ENCODE measurements around the gene INF2. TPM values are rescaled to one million over a fixed set of nuclear protein-coding genes. Genes with fewer than 3 reads are reported as not detected.
"Not testable (repeated sequence)": the region's sequence is repeated elsewhere in the genome, so short reads cannot be mapped to it uniquely, and the experiment has no call there.

The INF2 gene
- total RNA-seq, 1 donor from 2014 or later: 14.6 TPM

DNA sequence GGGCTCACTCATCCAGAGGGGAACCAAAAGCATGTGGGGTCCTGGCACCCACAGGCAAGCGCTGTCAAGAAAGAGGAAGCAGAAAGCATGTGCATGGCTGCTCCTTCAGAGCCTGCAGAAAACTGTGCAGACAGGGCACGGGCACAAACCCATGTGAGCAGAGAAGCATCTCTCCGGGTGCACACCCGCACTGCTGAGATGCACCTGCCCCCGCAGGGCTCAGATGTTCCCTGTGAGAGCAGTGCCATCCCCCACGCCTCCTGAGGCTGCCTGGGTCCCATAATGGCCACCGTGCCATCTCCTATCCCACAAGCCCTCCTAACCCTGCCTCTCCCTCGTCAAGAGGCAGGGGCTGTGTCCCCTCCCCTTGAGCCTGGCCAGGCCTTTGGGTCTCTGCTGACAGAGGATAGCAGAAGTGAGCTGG lies 32.3 kb upstream of the INF2 start:
- Histone ChIP-seq H3K4me3 (ENCODE audit: low read length in 3 of 3) (no peak overlapping the region), H3K27ac (ENCODE audit: low read depth, low read length) (no peak overlapping the region), H3K36me3 (ENCODE audit: control insufficient read depth in 3 of 3, insufficient read depth in 3 of 3, low read length in 3 of 3) (no peaks in the 10 kb centered on the region), H3K4me1 (ENCODE audit: control insufficient read depth in 3 of 3, insufficient read depth in 3 of 3, low read length in 3 of 3) (peaks cover 2 to 10% (median 2%) of the 10 kb centered on the region in 3 donors), H3K27me3 (ENCODE audit: control insufficient read depth in 3 of 3, insufficient read depth in 3 of 3, low read length in 3 of 3) (peaks cover 14 to 29% (median 21%) of the 10 kb centered on the region in 3 donors), H3K9me3 (ENCODE audit: control insufficient read depth in 3 of 3, low read length in 3 of 3) (peaks cover 0 to 4% (median 3%) of the 10 kb centered on the region in 3 donors), H3K9ac (ENCODE audit: low read depth in 1 of 3, low read length in 3 of 3) (no peak overlapping the region)

DNA sequence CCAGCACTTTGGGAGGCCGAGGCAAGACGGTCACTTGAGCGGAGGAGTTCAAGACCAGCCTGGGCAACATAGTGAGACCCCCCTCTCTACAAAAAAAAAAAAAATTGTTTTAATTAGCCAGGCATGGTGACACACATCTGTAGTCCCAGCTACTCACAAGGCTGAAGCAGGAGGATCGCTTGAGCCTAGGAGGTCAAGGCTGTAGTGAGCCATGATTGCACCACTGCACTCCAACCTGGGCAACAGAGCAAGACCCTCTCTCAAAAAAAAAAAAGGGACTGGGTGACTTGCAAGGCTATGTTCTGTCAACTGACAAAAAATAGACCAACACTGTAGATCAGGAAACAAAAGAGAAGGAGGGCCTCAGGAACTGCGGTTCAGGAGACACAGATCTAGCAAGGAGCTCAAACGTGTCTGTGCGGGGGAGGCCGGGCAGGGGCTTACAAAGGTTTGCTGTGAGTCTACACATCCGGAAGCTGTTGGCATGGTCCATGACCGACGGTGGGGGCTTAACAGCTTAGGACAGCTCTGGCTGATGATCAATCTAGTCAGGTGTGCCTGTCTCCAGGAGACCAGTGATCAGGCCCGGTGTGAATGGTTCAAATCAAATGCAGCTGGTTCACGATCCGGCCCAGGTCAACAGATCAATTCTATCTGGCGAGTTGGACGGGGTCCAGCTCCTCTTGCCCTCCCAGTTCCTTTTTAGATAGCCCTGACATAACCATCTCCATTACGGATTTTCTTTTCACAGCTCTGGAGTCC lies 31.7 kb upstream of the INF2 start:
- H3K27ac ChIP-seq (ENCODE audit: low read depth, low read length): no peak overlapping the region
- H3K4me3 ChIP-seq (ENCODE audit: low read length in 3 of 3): no peak overlapping the region
- H3K36me3 ChIP-seq (ENCODE audit: control insufficient read depth in 3 of 3, insufficient read depth in 3 of 3, low read length in 3 of 3): no peaks in the 10 kb centered on the region
- H3K9me3 ChIP-seq (ENCODE audit: control insufficient read depth in 3 of 3, low read length in 3 of 3): peaks cover 0 to 4% (median 0%) of the 10 kb centered on the region in 3 donors
- H3K27me3 ChIP-seq (ENCODE audit: control insufficient read depth in 3 of 3, insufficient read depth in 3 of 3, low read length in 3 of 3): peaks cover 14 to 29% (median 21%) of the 10 kb centered on the region in 3 donors
- peaks cover 2 to 10% (median 2%) of the 10 kb centered on the region in 3 donors for H3K4me1 ChIP-seq (ENCODE audit: control insufficient read depth in 3 of 3, insufficient read depth in 3 of 3, low read length in 3 of 3)
- H3K9ac ChIP-seq (ENCODE audit: low read depth in 1 of 3, low read length in 3 of 3): no peak overlapping the region

DNA sequence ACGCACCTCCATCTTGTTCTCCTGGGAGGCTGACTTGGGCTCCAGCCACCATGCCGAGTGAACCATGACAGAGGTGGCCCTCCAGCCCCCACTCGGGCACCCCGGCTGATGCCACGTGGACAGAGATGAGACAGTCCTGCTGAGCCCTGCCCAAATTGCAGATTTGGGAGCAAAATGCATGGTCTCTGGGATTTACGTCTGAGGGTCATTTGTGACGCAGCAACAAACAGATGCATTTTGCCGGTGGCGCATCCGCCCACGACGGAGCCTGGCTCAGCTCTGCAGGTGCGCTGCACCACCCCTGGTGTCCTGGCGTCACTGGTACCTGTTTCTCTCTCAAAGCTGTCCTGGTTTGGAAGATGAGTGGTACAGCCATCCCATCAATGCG lies 31.1 kb upstream of the INF2 start:
- Histone ChIP-seq H3K27ac (ENCODE audit: low read depth, low read length) (no peak overlapping the region), H3K4me1 (ENCODE audit: control insufficient read depth in 3 of 3, insufficient read depth in 3 of 3, low read length in 3 of 3) (peaks cover 2 to 10% (median 2%) of the 10 kb centered on the region in 3 donors), H3K36me3 (ENCODE audit: control insufficient read depth in 3 of 3, insufficient read depth in 3 of 3, low read length in 3 of 3) (no peaks in the 10 kb centered on the region), H3K9me3 (ENCODE audit: control insufficient read depth in 3 of 3, low read length in 3 of 3) (peaks cover 0 to 4% (median 0%) of the 10 kb centered on the region in 3 donors), H3K9ac (ENCODE audit: low read depth in 1 of 3, low read length in 3 of 3) (no peak overlapping the region), H3K4me3 (ENCODE audit: low read length in 3 of 3) (no peak overlapping the region), H3K27me3 (ENCODE audit: control insufficient read depth in 3 of 3, insufficient read depth in 3 of 3, low read length in 3 of 3) (peaks cover 14 to 29% (median 21%) of the 10 kb centered on the region in 3 donors)

DNA sequence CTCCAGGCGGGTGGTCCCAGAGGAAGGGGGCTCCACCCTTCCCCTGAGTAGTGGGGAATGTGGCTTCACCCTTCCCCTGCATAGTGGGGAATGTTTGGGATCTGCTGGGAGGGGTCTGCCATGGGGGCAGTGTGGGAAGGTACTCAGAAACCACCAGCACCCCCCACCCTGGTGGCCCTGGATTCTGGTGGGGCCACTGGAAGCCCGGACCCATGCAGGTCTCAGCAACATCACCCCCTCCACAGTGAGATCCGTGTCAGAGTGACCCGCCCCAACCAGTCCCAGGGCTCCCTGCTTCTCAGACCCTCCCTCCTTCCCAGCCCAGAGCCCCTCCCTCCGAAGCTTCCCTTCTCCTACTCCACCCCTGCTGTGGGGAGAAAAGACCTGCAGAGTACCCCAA lies 30.3 kb upstream of the INF2 start:
- Histone ChIP-seq H3K27me3 (ENCODE audit: control insufficient read depth in 3 of 3, insufficient read depth in 3 of 3, low read length in 3 of 3) (peaks cover 14 to 29% (median 21%) of the 10 kb centered on the region in 3 donors), H3K9ac (ENCODE audit: low read depth in 1 of 3, low read length in 3 of 3) (no peak overlapping the region), H3K4me1 (ENCODE audit: control insufficient read depth in 3 of 3, insufficient read depth in 3 of 3, low read length in 3 of 3) (peaks cover 2 to 10% (median 2%) of the 10 kb centered on the region in 3 donors), H3K4me3 (ENCODE audit: low read length in 3 of 3) (no peak overlapping the region), H3K9me3 (ENCODE audit: control insufficient read depth in 3 of 3, low read length in 3 of 3) (no peaks in the 10 kb centered on the region), H3K27ac (ENCODE audit: low read depth, low read length) (no peak overlapping the region), H3K36me3 (ENCODE audit: control insufficient read depth in 3 of 3, insufficient read depth in 3 of 3, low read length in 3 of 3) (no peaks in the 10 kb centered on the region)

DNA sequence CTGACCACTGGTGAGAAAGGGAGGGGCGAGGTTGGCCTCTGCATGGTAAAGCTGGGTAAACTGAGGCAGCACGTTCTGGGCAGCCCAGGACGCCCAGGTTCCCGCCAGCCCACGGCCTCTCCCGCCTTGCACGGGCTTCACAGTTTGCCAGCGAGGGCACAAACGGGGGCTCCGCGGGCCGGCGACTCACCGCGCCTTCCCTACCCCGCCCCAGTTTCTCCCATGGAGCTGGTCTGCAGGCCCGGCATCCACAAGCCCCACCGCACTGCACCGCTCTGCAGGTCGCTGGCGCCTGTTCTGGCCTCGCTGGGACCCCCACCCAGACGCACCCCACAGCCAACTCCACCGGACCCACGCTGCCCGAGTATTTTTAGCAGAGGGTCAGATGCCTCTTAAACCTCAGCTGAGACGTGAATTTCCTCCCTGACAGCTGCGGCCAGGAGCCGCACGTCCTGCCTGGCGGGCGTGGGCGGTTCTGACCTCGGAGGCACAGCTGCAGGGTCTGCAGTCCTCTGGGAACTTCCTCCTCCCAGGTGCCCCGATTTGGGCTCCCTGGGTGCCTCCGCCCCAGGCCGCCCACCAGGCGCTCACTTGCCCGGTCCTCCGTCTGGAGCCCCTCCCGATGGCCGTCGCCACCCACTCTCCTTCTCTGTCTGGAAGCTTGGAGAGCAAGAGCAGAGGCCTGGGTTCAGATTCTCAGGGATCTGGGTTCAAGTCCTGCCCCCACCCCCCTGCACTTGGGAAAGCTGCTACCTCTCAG lies 29.5 kb upstream of the INF2 start:
- H3K9ac ChIP-seq (ENCODE audit: low read depth in 1 of 3, low read length in 3 of 3): no peak overlapping the region
- H3K9me3 ChIP-seq (ENCODE audit: control insufficient read depth in 3 of 3, low read length in 3 of 3): no peaks in the 10 kb centered on the region
- H3K4me3 ChIP-seq (ENCODE audit: low read length in 3 of 3): no peak overlapping the region
- no peak overlapping the region for H3K27ac ChIP-seq (ENCODE audit: low read depth, low read length)
- peaks cover 2 to 10% (median 2%) of the 10 kb centered on the region in 3 donors for H3K4me1 ChIP-seq (ENCODE audit: control insufficient read depth in 3 of 3, insufficient read depth in 3 of 3, low read length in 3 of 3)
- no peaks in the 10 kb centered on the region for H3K36me3 ChIP-seq (ENCODE audit: control insufficient read depth in 3 of 3, insufficient read depth in 3 of 3, low read length in 3 of 3)
- peaks cover 14 to 34% (median 24%) of the 10 kb centered on the region in 3 donors for H3K27me3 ChIP-seq (ENCODE audit: control insufficient read depth in 3 of 3, insufficient read depth in 3 of 3, low read length in 3 of 3)

DNA sequence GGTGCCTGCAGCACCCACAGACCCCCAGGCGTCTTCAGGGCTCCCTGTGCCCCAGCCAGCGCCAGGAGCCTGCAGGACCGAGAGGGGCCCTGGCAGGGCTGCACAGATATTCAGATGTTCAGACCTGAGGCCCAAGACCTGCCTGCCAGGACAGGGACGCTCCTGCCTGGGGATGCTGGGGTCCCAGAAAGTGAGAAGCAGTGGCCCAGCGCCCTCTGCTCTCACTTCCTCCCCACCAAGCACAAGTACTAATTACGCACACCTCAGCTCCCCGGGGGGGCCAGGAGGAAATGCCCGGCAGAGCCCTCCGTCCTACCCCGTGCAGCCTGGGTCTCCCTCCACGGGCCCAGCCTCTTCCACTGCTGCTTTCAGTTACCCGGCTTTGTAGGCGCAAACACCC lies 28.8 kb upstream of the INF2 start:
- Histone ChIP-seq H3K4me1 (ENCODE audit: control insufficient read depth in 3 of 3, insufficient read depth in 3 of 3, low read length in 3 of 3) (peaks cover 2 to 13% (median 2%) of the 10 kb centered on the region in 3 donors), H3K27me3 (ENCODE audit: control insufficient read depth in 3 of 3, insufficient read depth in 3 of 3, low read length in 3 of 3) (peaks cover 14 to 41% (median 27%) of the 10 kb centered on the region in 3 donors), H3K4me3 (ENCODE audit: low read length in 3 of 3) (no peak overlapping the region), H3K9ac (ENCODE audit: low read depth in 1 of 3, low read length in 3 of 3) (no peak overlapping the region), H3K36me3 (ENCODE audit: control insufficient read depth in 3 of 3, insufficient read depth in 3 of 3, low read length in 3 of 3) (no peaks in the 10 kb centered on the region), H3K9me3 (ENCODE audit: control insufficient read depth in 3 of 3, low read length in 3 of 3) (no peaks in the 10 kb centered on the region), H3K27ac (ENCODE audit: low read depth, low read length) (no peak overlapping the region)

DNA sequence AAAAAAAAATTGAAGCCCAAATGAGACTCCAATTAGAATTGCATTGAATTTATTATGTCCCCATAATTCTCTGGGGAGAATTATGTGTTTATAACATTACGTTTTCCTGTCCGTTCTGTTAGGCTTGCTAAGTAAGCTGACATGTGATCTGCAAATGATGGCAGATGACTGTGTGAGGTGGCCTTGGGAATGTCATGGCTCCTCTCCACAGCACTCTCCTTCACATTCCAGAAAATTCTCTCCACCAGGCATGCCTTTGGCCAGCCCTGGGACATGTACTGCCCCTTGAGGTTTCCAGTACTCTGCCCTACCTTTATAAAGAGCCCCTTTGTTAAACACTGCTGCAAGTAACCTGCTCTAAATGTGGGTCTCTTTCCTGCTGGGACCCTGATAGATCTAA lies 28.3 kb upstream of the INF2 start:
- no peak overlapping the region for H3K4me3 ChIP-seq (ENCODE audit: low read length in 3 of 3)
- H3K4me1 ChIP-seq (ENCODE audit: control insufficient read depth in 3 of 3, insufficient read depth in 3 of 3, low read length in 3 of 3): peaks cover 0 to 11% (median 2%) of the 10 kb centered on the region in 3 donors
- H3K27me3 ChIP-seq (ENCODE audit: control insufficient read depth in 3 of 3, insufficient read depth in 3 of 3, low read length in 3 of 3): peaks cover 9 to 41% (median 27%) of the 10 kb centered on the region in 3 donors
- no peaks in the 10 kb centered on the region for H3K9me3 ChIP-seq (ENCODE audit: control insufficient read depth in 3 of 3, low read length in 3 of 3)
- no peak overlapping the region for H3K27ac ChIP-seq (ENCODE audit: low read depth, low read length)
- no peaks in the 10 kb centered on the region for H3K36me3 ChIP-seq (ENCODE audit: control insufficient read depth in 3 of 3, insufficient read depth in 3 of 3, low read length in 3 of 3)
- H3K9ac ChIP-seq (ENCODE audit: low read depth in 1 of 3, low read length in 3 of 3): no peak overlapping the region

DNA sequence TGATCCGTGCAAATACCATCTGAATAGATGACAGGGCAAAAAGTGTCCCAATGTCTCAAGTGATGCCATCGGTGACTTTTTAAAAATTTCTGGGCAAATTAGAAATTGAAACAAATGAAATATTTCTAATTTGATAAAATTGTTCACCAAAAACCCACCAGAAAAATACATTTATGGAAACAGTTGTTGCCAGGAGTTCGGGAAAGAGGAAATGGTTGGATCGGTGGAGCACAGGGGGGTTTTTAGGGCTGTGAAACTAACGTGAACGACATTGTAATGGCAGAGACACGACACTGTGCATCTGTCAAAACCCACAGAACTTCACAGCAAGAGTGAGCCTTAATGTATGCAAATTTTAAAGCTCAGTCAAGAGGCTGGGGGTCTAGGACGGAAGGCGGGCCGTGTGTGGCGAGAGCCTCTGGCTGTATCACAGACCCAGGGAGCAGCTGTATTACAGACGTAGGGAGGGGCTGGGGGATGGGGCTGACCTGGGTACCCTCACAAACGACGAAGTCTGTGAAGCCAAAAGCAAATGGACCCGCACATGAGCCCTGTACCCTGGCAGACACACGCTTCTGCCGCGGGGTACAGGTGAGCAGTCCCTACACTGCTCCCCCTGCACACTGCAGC lies 27.8 kb upstream of the INF2 start:
- H3K9me3 ChIP-seq (ENCODE audit: control insufficient read depth in 3 of 3, low read length in 3 of 3); H3K27ac ChIP-seq (ENCODE audit: low read depth, low read length); H3K36me3 ChIP-seq (ENCODE audit: control insufficient read depth in 3 of 3, insufficient read depth in 3 of 3, low read length in 3 of 3); H3K9ac ChIP-seq (ENCODE audit: low read depth in 1 of 3, low read length in 3 of 3); H3K4me3 ChIP-seq (ENCODE audit: low read length in 3 of 3): not testable (repeated sequence)
- H3K27me3 ChIP-seq (ENCODE audit: control insufficient read depth in 3 of 3, insufficient read depth in 3 of 3, low read length in 3 of 3): peaks cover 8 to 41% (median 23%) of the 10 kb centered on the region in 3 donors
- H3K4me1 ChIP-seq (ENCODE audit: control insufficient read depth in 3 of 3, insufficient read depth in 3 of 3, low read length in 3 of 3): peaks cover 0 to 11% (median 2%) of the 10 kb centered on the region in 3 donors

DNA sequence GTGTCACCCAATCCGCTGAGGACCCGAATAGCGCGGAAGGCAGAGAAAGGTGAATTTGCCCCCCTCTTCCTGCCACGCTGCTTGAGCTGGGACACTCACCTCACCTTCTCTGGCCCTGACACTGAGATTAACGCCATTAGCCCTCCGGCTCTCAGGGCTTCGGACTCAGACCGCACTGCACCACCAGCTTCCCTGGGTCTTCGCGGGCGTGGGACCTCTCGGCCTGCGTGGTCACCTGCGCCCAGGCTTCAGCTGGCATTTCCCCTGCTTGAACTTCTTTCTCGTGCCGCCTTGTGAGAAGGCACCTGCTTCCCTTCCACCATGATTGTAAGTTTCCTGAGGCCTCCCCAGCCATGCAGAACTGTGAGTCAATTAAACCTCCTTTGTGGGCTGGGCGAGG lies 26.9 kb upstream of the INF2 start:
- not testable (repeated sequence) for H3K9me3 ChIP-seq (ENCODE audit: control insufficient read depth in 3 of 3, low read length in 3 of 3); H3K27ac ChIP-seq (ENCODE audit: low read depth, low read length); H3K4me3 ChIP-seq (ENCODE audit: low read length in 3 of 3); H3K36me3 ChIP-seq (ENCODE audit: control insufficient read depth in 3 of 3, insufficient read depth in 3 of 3, low read length in 3 of 3); H3K9ac ChIP-seq (ENCODE audit: low read depth in 1 of 3, low read length in 3 of 3)
- Histone ChIP-seq H3K27me3 (ENCODE audit: control insufficient read depth in 3 of 3, insufficient read depth in 3 of 3, low read length in 3 of 3) (peaks cover 8 to 41% (median 23%) of the 10 kb centered on the region in 3 donors), H3K4me1 (ENCODE audit: control insufficient read depth in 3 of 3, insufficient read depth in 3 of 3, low read length in 3 of 3) (peaks cover 0 to 11% (median 2%) of the 10 kb centered on the region in 3 donors)
